Stimulated activated CD8-positive, alpha-beta memory T cell treated with anti-CD3 and anti-CD28 coated beads, Interleukin-12 subunit alpha, Interleukin-12 subunit beta, amount 100 ng/mL, for 24 hours (primary cell): ENCODE results near the gene CYP2A13.
"Not testable (repeated sequence)": the region's sequence is repeated elsewhere in the genome, so short reads cannot be mapped to it uniquely, and the experiment has no call there.

Experiments
- DNase-seq: peaks from one replicate; pipeline ENCODE4 v3.0.0-alpha.2; 2020; ENCODE audit errors: extremely low read depth

The CYP2A13 gene

DNA sequence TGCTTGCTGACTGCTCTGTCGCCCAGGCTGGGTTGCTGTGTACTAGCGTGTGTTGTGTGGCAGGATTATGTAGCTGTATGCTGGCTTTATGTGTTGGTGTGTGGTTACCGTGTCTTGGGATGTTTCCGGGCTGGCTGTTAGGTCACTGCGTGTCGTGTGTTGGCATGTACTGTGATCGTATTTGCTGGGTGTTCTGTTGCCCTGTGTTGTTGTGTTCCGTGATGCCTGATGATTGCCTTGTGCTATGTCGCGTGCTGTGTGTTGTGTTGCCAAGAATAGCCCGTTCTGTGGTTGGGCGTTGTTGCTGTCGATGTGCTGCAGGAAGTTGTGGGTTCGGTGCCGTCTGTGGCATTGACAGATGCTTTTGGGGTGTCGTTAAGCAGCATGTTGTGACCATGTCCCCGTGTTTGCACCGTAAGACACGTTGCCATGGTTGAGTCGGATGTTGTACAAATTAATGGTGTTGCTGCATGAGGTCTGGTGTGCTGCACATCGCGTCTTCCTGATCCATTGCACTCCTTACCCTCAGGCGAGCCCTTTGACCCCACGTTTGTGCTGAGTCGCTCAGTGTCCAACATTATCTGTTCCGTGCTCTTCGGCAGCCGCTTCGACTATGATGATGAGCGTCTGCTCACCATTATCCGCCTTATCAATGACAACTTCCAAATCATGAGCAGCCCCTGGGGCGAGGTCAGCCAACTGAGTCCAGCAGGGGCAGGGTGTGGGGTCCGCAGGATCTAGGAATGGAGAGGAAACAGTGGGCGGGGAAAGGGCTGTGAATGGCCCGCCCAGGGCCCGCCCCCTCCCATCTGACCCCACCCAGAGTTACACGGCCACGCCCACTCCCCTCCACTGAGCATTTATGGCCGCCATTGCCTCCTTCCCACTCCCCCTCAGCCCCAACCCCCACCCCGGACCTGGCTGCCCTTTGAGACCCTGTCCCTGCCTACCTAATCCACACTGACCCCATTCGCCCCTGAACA, 33.0 kb downstream of the CYP2A13 start:
- peak; percentile 20 for DNase-seq

DNA sequence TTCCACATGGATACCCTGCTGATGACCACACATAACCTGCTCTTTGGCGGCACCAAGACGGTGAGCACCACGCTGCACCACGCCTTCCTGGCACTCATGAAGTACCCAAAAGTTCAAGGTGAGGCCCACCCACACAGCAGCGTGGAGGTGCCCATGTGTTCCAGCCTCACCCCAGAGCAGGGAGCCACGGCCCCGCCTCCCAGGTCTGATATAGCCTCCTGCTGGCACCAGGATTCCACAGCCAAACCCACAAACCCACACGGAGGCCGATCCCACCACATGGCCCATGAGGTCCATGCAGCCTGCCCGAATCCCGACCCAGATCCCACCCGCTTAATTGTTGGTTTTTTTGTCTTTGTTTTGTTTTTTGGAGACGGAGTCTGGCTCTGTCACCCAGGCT, 34.6 kb downstream of the CYP2A13 start:
- DNase-seq, result not testable (repeated sequence)

DNA sequence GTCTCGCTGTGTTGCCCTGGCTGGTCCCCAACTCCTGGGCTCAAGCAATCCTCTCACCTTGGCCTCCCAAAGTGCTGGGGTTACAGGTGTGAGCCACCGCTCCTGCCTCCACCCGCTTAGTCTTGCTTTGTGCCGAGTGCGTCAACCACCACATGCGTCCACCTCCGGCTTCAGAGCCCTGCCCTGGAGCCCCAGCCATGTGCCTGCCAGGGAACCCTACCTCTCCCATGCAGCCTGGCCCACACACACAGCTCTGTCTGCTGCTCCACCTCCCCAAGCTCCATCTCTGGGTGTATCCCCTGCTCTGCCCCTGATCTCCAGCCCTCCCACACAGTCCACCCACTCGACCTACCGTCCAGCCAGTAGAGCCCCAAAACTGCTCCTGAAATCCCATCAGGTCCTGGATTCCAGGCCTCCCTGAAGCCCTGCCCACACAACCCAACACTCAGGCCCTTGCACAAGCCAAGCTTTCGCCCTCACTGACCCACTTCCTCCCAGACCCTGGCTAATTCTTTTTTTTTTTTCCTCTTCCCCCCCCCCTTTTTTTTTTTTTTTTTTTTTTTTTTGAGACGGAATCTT, 35.6 kb downstream of the CYP2A13 start:
- DNase-seq, result no peak

DNA sequence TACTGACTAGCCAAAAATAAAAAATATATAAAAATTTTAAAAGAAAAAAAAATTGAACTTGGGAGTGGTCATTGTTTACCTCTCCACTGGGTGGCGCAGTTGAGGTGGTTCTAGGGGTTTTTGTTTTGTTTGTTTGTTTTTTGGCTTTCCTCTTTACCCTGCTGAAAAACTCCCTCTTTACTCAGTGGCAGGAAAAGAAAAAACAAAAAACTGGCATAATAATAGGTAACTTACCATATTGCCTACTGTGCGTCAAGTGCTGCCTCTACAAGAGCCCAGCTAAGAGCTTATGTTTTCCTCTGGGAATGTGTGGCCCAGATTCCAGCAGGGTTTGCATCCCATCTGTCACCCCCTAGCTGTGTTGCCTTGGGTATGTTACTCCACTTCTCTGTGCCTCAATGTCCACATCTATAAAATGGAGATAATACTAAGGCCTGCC, 38.5 kb downstream of the CYP2A13 start:
- DNase-seq, result not testable (repeated sequence)

DNA sequence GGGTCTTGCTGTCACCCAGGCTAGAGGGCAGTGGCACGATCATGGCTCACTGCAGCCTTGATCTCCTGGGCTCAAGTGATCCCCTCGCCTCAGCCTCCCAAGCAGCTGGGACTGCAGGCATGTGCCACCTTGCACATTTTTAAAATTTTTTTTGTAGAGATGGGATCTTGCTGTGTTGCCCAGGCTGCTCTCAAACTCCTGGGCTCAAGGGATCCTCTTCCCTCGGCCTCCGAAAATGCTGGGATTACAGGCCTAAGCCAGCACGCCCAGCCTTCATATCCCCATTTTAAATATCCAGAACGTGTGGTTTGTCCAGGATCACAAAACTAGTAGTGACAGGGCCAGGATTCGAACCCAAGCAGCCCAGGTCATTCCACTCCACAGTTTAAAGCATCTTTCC, 39.1 kb downstream of the CYP2A13 start:
- DNase-seq, result not testable (repeated sequence)

DNA sequence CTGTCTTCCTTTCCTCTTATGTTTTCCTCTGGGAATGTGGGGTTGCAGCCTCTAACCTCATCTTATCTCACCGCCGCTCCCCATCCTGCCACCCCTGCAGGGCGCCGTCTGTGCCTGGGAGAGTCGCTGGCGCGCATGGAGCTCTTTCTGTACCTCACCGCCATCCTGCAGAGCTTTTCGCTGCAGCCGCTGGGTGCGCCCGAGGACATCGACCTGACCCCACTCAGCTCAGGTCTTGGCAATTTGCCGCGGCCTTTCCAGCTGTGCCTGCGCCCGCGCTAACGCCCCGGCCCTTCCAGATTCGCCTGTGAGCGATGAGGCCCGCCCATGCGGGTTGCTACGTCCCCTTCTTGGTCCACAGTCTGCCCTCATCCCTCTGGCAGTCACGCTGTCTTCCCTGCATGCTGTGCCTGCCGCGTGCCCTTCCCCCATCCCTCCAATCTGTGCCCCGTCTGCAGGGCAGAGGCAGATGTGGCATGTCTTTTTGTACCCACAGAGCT, 39.6 kb downstream of the CYP2A13 start:
- DNase-seq, result peak; percentile 47

DNA sequence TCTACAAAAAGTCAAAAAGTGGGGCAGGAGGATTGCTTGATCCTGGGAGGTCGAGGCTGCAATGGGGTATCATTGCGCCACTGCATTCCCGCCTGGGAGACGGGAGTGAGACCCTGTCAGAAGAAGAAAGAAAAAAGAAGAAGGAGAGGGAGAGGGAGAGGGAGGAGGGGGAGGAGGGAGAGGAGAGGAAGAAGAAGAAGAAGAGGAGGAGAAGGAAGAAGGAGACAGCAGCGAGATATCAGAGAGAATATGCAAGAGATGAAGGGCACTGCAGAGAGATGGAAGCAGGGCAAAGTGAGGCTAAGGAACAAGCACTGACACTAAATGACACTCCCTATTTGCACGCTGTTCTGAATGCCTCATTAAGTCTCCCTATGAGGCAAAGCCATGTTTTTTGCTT, 40.4 kb downstream of the CYP2A13 start:
- no peak for DNase-seq

DNA sequence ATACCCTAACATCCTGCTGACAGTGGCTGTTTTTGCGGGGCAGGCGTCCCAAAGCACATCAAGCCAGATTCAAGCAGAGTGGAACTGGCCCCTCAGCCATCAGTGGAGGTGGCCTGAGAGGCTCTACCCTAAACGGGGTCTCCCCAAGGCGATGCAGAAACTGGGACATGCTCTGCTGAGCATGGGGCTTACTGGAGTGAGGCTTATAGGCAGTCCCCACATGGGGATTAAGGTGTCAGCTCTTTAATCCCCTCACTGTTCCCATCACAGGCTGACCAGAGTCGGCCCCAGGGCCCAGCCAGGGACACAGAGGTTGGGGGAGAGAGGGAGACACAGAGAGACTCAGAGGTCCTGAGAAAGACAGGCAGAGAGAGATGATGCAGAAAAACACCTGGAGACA, 42.9 kb downstream of the CYP2A13 start:
- DNase-seq, result no peak

DNA sequence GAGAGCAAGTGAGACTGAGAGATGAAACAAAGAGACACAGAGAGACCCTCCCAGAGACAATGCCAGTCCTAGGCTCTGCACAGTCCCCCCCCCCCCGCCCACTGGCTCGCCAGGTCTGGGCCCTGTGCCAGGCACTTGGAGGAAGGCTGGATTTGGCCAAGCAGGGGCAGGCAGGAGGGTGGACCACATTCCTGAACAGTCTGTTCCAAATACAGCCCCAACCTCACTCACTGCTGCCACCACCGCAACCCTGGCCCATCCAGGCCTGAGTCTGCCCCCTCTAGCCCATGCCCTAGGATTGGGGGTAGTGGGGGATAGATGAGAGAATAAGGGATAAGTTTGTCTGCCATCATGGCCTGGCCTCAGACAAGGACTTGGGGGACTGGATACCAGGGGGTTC, 45.0 kb downstream of the CYP2A13 start:
- DNase-seq, result no peak

DNA sequence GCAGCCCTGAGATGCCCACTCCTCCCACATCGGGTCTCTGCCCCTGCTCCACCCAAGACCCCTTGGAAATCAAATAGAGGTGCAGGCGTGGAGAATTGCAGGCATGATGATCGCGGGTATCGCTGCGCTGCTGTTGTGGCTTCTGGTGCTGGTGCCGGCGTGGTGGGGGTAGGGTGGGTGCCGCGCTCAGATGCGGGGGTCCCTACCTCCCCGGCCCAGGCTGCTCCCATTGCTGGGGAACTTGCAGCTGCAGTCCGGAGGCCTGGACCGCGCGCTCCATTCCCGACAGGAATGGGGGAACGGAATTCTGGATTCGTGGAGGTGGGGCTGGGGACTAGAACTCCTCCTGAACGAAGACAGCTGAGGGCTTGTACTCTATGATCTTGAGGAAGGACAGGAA, 46.4 kb downstream of the CYP2A13 start:
- no peak for DNase-seq

DNA sequence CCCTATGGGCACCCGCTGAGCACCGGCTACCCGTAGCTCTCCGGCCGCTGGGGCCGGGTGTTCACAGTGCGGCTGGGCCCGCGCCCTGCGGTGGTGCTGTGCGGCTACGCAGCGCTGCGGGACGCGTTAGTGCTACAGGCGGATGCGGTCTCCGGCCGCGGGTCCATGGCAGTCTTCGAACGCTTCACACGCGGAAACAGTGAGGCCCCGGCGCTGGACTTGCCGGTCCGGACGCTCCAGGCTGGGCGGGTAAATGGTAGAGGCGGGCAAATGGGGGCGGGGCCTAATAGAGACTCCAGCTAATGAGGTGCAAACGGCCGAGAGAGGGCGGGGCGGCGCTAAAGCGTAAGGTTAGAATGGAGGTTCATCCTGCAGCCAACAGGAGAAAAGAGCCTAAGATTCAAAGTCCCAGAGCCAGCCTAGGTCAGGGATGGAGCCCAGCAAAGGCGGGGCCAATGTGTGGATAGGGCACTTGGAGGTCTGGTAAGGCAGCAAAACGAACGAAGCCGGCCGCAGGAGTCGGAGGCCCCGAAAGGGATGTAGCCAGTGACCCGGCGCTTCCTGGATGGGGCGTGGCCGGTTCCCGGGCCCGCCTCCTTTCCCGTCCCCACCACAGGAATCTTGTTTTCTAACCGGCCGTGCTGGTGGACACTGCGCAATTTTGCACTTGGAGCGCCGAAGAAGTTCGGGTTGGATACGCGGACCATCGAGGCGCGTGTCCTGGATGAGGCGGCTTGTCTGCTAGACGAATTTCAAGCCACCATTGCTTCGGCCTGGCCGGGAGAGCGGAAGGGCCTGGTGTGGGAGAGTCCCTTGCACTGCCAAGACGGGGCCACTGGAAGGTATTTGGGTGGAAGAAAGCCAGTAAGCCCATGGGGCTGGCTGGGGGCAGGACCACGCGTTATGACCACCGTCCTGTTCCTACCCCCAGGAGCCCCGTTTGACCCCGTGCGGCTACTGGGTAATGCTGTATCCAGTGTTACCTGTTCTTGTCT, 47.4 kb downstream of the CYP2A13 start:
- peak; percentile 8 for DNase-seq

DNA sequence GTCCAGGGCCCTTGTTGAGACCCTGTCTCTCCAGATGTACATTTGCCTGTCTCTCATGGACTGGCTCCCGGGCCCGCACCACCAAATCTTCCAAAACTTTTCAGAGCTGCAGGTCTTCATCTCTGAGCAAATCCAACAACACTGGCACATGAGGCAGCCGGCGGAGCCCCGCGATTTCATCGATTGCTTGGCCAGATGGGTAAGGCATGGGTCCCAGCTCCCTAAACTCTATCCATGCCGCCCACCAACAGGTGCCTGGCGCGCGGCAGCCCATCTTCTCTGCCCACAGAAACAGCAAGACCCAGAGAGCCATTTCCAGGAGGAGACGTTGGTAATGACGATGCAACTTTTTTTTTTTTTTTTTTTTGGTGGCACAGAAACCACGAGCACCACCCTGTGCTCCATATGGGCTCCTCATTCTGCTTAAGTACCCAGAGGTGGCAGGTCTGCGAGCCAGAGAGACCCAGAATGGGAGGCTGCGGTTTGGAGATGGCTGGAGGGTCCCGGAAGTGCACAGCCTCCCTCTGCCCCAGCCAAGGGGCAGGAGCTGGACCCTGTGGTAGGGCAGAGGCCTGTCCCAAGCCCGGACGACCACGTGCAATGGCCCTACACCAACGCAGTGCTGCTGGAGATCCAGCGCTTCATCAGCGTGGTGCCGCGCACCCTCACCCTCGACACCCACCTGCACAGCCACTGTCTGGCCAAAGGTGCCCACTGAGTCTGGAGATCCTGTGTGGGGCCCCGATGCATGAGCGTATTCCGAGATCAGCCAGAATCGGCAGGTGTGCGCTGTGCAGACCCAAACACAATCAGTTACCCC, 48.6 kb downstream of the CYP2A13 start:
- DNase-seq, result no peak

DNA sequence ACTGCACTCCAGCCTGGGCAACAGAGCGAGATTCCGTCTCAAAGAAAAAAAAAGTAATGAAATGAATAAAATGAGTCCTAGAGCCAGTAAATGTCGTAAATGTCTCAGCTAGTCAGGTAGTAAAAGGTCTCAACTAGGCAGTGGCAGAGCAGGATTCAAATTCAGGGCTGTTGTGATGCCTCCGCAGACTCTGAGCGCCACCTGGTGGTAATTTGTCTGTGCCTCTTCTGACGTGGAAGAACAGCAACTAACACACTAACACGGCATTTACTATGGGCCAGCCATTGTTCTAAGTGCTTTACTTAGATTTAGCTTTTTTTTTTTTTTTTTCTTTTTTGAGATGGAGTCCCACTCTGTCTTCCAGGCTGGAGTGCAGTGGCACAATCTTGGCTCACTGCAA, 56.2 kb downstream of the CYP2A13 start:
- peak; percentile 65 for DNase-seq
